Immature natural killer cell (primary cell): Measurements from ENCODE around the gene FGFBP2. TPM values are rescaled to one million over a fixed set of nuclear protein-coding genes. Genes with fewer than 3 reads are reported as not detected.

Source experiments
- DNase-seq, 3 donors: peaks; one replicate each; pipeline ENCODE4 v3.0.0; 2022; ENCODE audit warnings: mixed read lengths in 1 of 3
- H3K27ac Mint-ChIP-seq, 6 donors: one replicate each; pipeline ENCODE4 v1.8.0; 2020; ENCODE audit warnings: mixed read lengths in 6 of 6, mild to moderate bottlenecking in 5 of 6, inconsistent platforms in 4 of 6, moderate library complexity in 3 of 6
- H3K27me3 Mint-ChIP-seq, 3 donors: one replicate each; pipeline ENCODE4 v1.8.0; 2020 to 2021; ENCODE audit warnings: low read depth in 3 of 3, mild to moderate bottlenecking in 3 of 3, mixed read lengths in 3 of 3, moderate library complexity in 3 of 3, inconsistent platforms in 1 of 3
- H3K36me3 Mint-ChIP-seq, 3 donors: one replicate each; pipeline ENCODE4 v1.8.0; 2020; ENCODE audit warnings: mixed read lengths in 3 of 3, inconsistent platforms in 2 of 3, mild to moderate bottlenecking in 2 of 3
- H3K4me1 Mint-ChIP-seq, 2 donors: one replicate each; pipeline ENCODE4 v1.8.0; 2020; ENCODE audit warnings: inconsistent platforms in 2 of 2, mild to moderate bottlenecking in 2 of 2, mixed read lengths in 2 of 2, moderate library complexity in 1 of 2
- H3K4me3 Mint-ChIP-seq, 5 donors: one replicate each; pipeline ENCODE4 v1.8.0; 2020; ENCODE audit warnings: mild to moderate bottlenecking in 5 of 5, mixed read lengths in 5 of 5, inconsistent platforms in 3 of 5, moderate library complexity in 3 of 5
- H3K9me3 Mint-ChIP-seq, 6 donors: one replicate each; pipeline ENCODE4 v1.8.0; 2020; ENCODE audit warnings: mild to moderate bottlenecking in 6 of 6, mixed read lengths in 6 of 6, inconsistent platforms in 4 of 6, moderate library complexity in 3 of 6
- polyA plus RNA-seq, 3 donors: library from polyadenylated mRNA; unstranded; fragments of 300-500 nt; fragmentation: Illumina TruSeq; gene quantifications; one replicate each; pipeline ENCODE4 v1.2.3, GENCODE V29; 2021

FGFBP2 gene
- polyA plus RNA-seq, 3 donors from 2014 or later: 1,171 to 1,886 (median 1,278) TPM

- H3K27me3 Mint-ChIP-seq: peaks cover 0 to 3% (median 0%) of the 10 kb centered on the region in 3 donors
- peaks cover 40 to 49% of the 10 kb centered on the region in 2 donors for H3K4me1 Mint-ChIP-seq
- H3K4me3 Mint-ChIP-seq: no peak overlapping the region
- H3K27ac Mint-ChIP-seq: peak overlapping the region in 2 of 6 donors; percentile 50 to 57
- H3K9me3 Mint-ChIP-seq: no peaks in the 10 kb centered on the region
- H3K36me3 Mint-ChIP-seq: peaks cover 0 to 5% (median 0%) of the 10 kb centered on the region in 3 donors
- no peak for DNase-seq
Measured at GRCh38 chr4:15914291-15914690, 48.7 kb downstream of the FGFBP2 start.

- Mint-ChIP-seq H3K27me3 (peaks cover 0 to 7% (median 0%) of the 10 kb centered on the region in 3 donors), H3K27ac (no peak overlapping the region)
- DNase-seq: no peak
Measured at GRCh38 chr4:15913631-15913970, 49.4 kb downstream of the FGFBP2 start.

GRCh38 chr4:15912961-15913630, 49.9 kb downstream of the FGFBP2 start:
- DNase-seq: no peak
- peaks cover 40 to 49% of the 10 kb centered on the region in 2 donors for H3K4me1 Mint-ChIP-seq
- peaks cover 0 to 7% (median 0%) of the 10 kb centered on the region in 3 donors for H3K27me3 Mint-ChIP-seq
- peak overlapping the region in 2 of 6 donors; percentile 18 to 54 for H3K27ac Mint-ChIP-seq
- peaks cover 0 to 6% (median 5%) of the 10 kb centered on the region in 3 donors for H3K36me3 Mint-ChIP-seq
- peak overlapping the region in 1 of 5 donors; percentile 26 for H3K4me3 Mint-ChIP-seq
- no peaks in the 10 kb centered on the region for H3K9me3 Mint-ChIP-seq

More at GRCh38 chr4:15913631-15913970, 49.4 kb downstream of the FGFBP2 start:
- peaks cover 40 to 49% of the 10 kb centered on the region in 2 donors for H3K4me1 Mint-ChIP-seq
- H3K4me3 Mint-ChIP-seq: peak overlapping the region in 1 of 5 donors; percentile 26
- no peaks in the 10 kb centered on the region for H3K9me3 Mint-ChIP-seq
- peaks cover 0 to 6% (median 5%) of the 10 kb centered on the region in 3 donors for H3K36me3 Mint-ChIP-seq

- H3K36me3 Mint-ChIP-seq: peaks cover 0 to 6% (median 5%) of the 10 kb centered on the region in 3 donors
- peaks cover 0 to 7% (median 0%) of the 10 kb centered on the region in 3 donors for H3K27me3 Mint-ChIP-seq
- H3K4me3 Mint-ChIP-seq: peak overlapping the region; percentile 16 to 63 (median 19)
- DNase-seq: peak; percentile 25 to 45 (median 39)
- H3K4me1 Mint-ChIP-seq: peaks cover 40 to 49% of the 10 kb centered on the region in 2 donors
- H3K27ac Mint-ChIP-seq: peak overlapping the region in 3 of 6 donors; percentile 24 to 54 (median 29)
- no peaks in the 10 kb centered on the region for H3K9me3 Mint-ChIP-seq
Measured at GRCh38 chr4:15912236-15912635, 50.7 kb downstream of the FGFBP2 start.

Other genes with a start within 250 kb of the FGFBP2 start
- gene CD38, start 184.8 kb downstream of the FGFBP2 start, polyA plus RNA-seq: 100 to 1,000 TPM in 1 of 3 donors, 10 to 100 TPM in 2; 33.4 to 133 (median 60.9) TPM
- under 1 TPM in 1 of 3 donors, not detected in 2; 0.53 TPM for gene FGFBP1, start 24.4 kb downstream of the FGFBP2 start, polyA plus RNA-seq
- gene PROM1, start 120.8 kb upstream of the FGFBP2 start, polyA plus RNA-seq: under 1 TPM in 2 of 3 donors, not detected in 1; 0.11 to 0.16 TPM